ENCODE data around the gene CDK12.

DNA sequence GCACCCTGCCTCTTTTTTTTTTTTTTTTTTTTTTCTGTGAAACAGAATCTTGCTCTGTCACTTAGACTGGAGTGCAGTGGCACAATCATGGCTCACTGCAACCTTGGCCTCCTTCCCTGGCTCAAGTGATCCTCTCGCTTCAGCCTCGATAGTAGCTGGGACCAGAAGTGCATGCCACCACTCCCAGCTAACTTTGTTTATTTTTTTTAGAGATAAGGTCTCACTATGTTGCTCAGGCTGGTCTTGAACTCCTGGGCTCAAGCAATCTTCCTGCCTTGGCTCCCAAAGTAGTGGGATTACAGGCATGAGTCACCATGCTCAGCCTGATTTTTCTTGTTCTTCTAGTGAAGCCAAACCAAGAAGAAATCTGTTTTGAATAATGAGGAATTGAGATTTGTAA is 25.0 kb downstream of the CDK12 start:
- TF ChIP-seq POLR2A (IDR thresholded peaks at IDR 0.05), result no peak
- TF ChIP-seq, protein P1, sequence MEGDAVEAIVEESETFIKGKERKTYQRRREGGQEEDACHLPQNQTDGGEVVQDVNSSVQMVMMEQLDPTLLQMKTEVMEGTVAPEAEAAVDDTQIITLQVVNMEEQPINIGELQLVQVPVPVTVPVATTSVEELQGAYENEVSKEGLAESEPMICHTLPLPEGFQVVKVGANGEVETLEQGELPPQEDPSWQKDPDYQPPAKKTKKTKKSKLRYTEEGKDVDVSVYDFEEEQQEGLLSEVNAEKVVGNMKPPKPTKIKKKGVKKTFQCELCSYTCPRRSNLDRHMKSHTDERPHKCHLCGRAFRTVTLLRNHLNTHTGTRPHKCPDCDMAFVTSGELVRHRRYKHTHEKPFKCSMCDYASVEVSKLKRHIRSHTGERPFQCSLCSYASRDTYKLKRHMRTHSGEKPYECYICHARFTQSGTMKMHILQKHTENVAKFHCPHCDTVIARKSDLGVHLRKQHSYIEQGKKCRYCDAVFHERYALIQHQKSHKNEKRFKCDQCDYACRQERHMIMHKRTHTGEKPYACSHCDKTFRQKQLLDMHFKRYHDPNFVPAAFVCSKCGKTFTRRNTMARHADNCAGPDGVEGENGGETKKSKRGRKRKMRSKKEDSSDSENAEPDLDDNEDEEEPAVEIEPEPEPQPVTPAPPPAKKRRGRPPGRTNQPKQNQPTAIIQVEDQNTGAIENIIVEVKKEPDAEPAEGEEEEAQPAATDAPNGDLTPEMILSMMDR (IDR thresholded peaks at IDR 0.05 in 4 of 5, conservative IDR thresholded peaks at IDR 0.05 in 1 of 5), result no peak

Data from gastrocnemius medialis (tissue), 4 donors.